Endothelial cell of umbilical vein (primary cell): ENCODE measurements around the gene ZNF226. TPM values are rescaled to one million over a fixed set of nuclear protein-coding genes. Genes with fewer than 3 reads are reported as not detected.

ENCODE experiments used
- BruUV-seq: library from RNA; stranded (reverse); fragments of 400-500 nt; replicated peaks from 2 replicates; lab custom pipeline; 2021; lab: Mats Ljungman, UMichigan
- CTCF ChIA-PET: fragments of 300-600, 350-600 bp; sonication (Branson Sonifier 250); formaldehyde crosslinking; loops from one replicate; lab custom pipeline; 2021; ENCODE audit warnings: antibody characterized with exemption, inconsistent platforms; lab: Charles Lee
- POLR2A ChIA-PET: fragments of 300-600, 350-600 bp; sonication (Branson Sonifier 250); formaldehyde crosslinking; loops from one replicate; lab custom pipeline; 2021; ENCODE audit warnings: antibody characterized with exemption, inconsistent platforms; lab: Charles Lee
- DNase-seq: peaks from one replicate; pipeline ENCODE4 v3.0.0-alpha.2; 2011; ENCODE audit warnings: low read depth, low spot score
- FAIRE-seq: peaks from 2 replicates; lab custom pipeline; 2011; peaks lifted over from hg19 to GRCh38; lab: Jason Lieb, UNC
- H2AFZ ChIP-seq: 2 replicates; pipeline ENCODE4 v1.6.0; 2012; ENCODE audit warnings: low read depth, low read length, control low read depth, inconsistent platforms
- H3K27ac ChIP-seq: 2 replicates; pipeline ENCODE4 v1.5.1; 2011; ENCODE audit warnings: low read depth, mild to moderate bottlenecking, control low read depth, low read length, moderate library complexity; ENCODE audit not compliant: insufficient read depth
- H3K27me3 ChIP-seq, 2 experiments: 2 replicates each; pipeline versions ENCODE4 v1.6.0 to v1.6.1; 2011; ENCODE audit warnings: low read length in 2 of 2, mixed read lengths in 1 of 2; ENCODE audit not compliant: control insufficient read depth in 2 of 2, insufficient read depth in 2 of 2
- H3K36me3 ChIP-seq, 2 experiments: 2 replicates in 1 of 2; 3 replicates in 1 of 2; pipeline ENCODE4 v1.5.1; 2011; ENCODE audit warnings: low read length in 2 of 2, mild to moderate bottlenecking in 1 of 2, moderate library complexity in 1 of 2; ENCODE audit not compliant: control insufficient read depth in 2 of 2, insufficient read depth in 2 of 2; ENCODE audit errors: extremely low read depth in 1 of 2
- H3K4me1 ChIP-seq: 3 replicates; pipeline ENCODE4 v1.5.1; 2011; ENCODE audit warnings: mild to moderate bottlenecking, low read length; ENCODE audit not compliant: control insufficient read depth, insufficient read depth; ENCODE audit errors: extremely low read depth
- H3K4me2 ChIP-seq: 2 replicates; pipeline ENCODE4 v1.6.1; 2011; ENCODE audit warnings: low read length, control low read depth, mixed read lengths; ENCODE audit not compliant: insufficient read depth
- H3K4me3 ChIP-seq, 3 experiments: fragments of 200-600 bp in 1 of 3; sonication (generic), shearing (Covaris generic) in 1 of 3; replicated peaks in 1 of 3; 2 replicates each; pipeline ENCODE4 v1.5.1; 2011 to 2016; ENCODE audit warnings: control low read depth in 3 of 3, low read length in 3 of 3, mild to moderate bottlenecking in 2 of 3, inconsistent platforms in 1 of 3, low read depth in 1 of 3, moderate library complexity in 1 of 3; ENCODE audit not compliant: insufficient read depth in 1 of 3
- H3K79me2 ChIP-seq: 2 replicates; pipeline ENCODE4 v1.6.0; 2012; ENCODE audit warnings: low read length, inconsistent platforms; ENCODE audit not compliant: control insufficient read depth, insufficient read depth
- H3K9ac ChIP-seq: replicated peaks from 2 replicates; pipeline ENCODE3; 2011; ENCODE audit warnings: low read length, control low read depth; ENCODE audit not compliant: insufficient read depth; ENCODE audit errors: extremely low read depth
- H3K9me1 ChIP-seq: replicated peaks from 3 replicates; pipeline ENCODE4 v1.6.0; 2011; ENCODE audit warnings: mild to moderate bottlenecking, low read length; ENCODE audit not compliant: control insufficient read depth, insufficient read depth; ENCODE audit errors: extremely low read depth
- H3K9me3 ChIP-seq: replicated peaks from 2 replicates; pipeline ENCODE4 v1.5.1; 2012; ENCODE audit warnings: low read length, inconsistent platforms; ENCODE audit not compliant: control insufficient read depth, insufficient read depth
- H4K20me1 ChIP-seq: replicated peaks from 2 replicates; pipeline ENCODE3; 2011; ENCODE audit warnings: mild to moderate bottlenecking, low read length; ENCODE audit not compliant: control insufficient read depth, insufficient read depth; ENCODE audit errors: extremely low read depth
- EZH2 ChIP-seq: IDR thresholded peaks from 2 replicates; pipeline ENCODE4 v1.6.1; 2012; ENCODE audit warnings: borderline replicate concordance, low read depth, mild to moderate bottlenecking, moderate library complexity, low read length, inconsistent platforms; ENCODE audit not compliant: severe bottlenecking
- FOS ChIP-seq: IDR thresholded peaks from 2 replicates; pipeline ENCODE4 v1.6.1; 2011; ENCODE audit warnings: mild to moderate bottlenecking, low read length, moderate library complexity, borderline replicate concordance; ENCODE audit not compliant: insufficient read depth
- GATA2 ChIP-seq: IDR thresholded peaks from 2 replicates; pipeline ENCODE4 v1.7.0; 2011; ENCODE audit warnings: low read depth, mild to moderate bottlenecking, moderate library complexity, mixed read lengths, low read length; ENCODE audit not compliant: insufficient read length, insufficient read depth
- JUN ChIP-seq: IDR thresholded peaks from 2 replicates; pipeline ENCODE4 v1.6.1; 2011; ENCODE audit warnings: borderline replicate concordance, low read depth; ENCODE audit not compliant: insufficient read length, insufficient read depth
- POLR2A ChIP-seq: IDR thresholded peaks from 2 replicates; pipeline ENCODE4 v1.6.1; 2012; ENCODE audit warnings: low read depth, mild to moderate bottlenecking, control low read depth, low read length
- POLR2AphosphoS5 ChIP-seq: IDR thresholded peaks from 2 replicates; pipeline ENCODE4 v1.6.1; 2012; ENCODE audit warnings: low read depth, mild to moderate bottlenecking, control low read depth, low read length, moderate library complexity; ENCODE audit not compliant: insufficient read depth
- dilution Hi-C: fragments of 300-500 bp; cut with MboI; formaldehyde crosslinking; loops from one replicate; pipeline ENCODE4 v1.15.0; 2019; ENCODE audit warnings: low sequenced_read_pairs; ENCODE audit not compliant: extremely low pct_ligation_motif_present
- intact Hi-C: fragments of 100-400 bp; cut with micrococcal nuclease; formaldehyde crosslinking; loops from one replicate; pipeline ENCODE4 v1.10.0; 2022
- polyA plus RNA-seq, 4 experiments: library from polyadenylated mRNA; depleted of rRNA in 3 of 4; stranded (reverse) in 3 of 4; unstranded in 1 of 4; fragments of >200 nt; gene quantifications; 2 replicates each; pipeline versions ENCODE4 v1.2.1 to v1.2.3, GENCODE V29; 2011 to 2012; ENCODE audit warnings: missing spikeins in 1 of 4
- total RNA-seq: library from RNA; stranded (reverse); gene quantifications from 2 replicates; pipeline ENCODE4 v1.2.3, GENCODE V29; 2021
- TF ChIP-seq, protein P1 (sequence below), 2 donors: IDR thresholded peaks; 1 replicate in 1 of 2; 2 replicates in 1 of 2; pipeline ENCODE4 v1.5.1; 2011; ENCODE audit warnings: low read length in 2 of 2, mild to moderate bottlenecking in 2 of 2, moderate library complexity in 2 of 2, control low read depth in 1 of 2, inconsistent platforms in 1 of 2, low read depth in 1 of 2; ENCODE audit not compliant: insufficient read depth in 1 of 2; ENCODE audit errors: extremely low read depth in 1 of 2

Gene ZNF226
- total and polyA plus RNA-seq, 2 donors (not counting 3 experiments of a cell fraction or from before 2014, with no cell fraction given) = 8.8 to 19.7 TPM

DNA sequence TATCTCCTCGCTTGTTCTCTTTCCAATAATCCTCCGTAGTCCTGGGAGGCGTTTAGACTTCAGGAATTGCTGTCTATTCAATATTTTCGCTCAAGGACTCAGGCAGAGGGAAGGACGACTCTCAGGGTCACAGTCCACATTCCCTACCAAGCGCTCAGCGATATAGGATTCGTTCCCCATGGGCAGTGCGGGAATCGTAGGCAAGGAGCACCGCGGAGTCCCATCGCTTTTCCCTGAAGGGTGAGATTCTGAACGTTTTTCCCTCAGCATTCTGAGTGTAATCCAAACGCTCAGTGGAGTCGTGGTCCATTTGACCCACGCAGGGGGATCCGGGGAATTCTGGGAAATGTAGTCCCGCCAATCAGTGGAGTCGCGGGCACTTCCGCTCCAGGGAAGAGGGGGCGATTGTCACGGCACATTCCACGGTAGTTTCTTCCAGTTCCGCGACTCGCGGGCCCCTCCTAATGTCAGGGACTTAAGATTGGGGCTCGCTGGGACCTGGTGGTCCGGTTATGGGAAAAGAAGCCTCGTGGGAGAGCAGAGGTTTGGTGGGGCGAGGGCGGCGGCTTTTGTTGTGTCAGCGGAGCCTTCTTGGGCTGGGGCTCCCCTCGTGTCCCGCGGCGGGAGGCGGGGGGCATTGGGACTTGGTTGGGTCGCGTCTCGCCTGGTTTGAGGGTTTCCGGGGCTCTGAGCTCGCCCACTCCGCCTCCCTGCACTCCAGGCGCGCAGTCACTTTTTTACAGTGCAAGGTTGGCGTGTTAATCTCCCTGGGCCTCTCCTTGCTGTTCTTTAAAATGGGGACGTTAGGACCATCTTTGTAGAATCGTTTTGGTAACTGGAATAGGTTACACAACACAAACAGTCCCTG lies 23.5 kb upstream of the ZNF226 start, which contains the start of gene ZNF234:
Gene ZNF234, plus strand, starts transcription at position 364 of the 868 bp plus-strand sequence. CDS start 3,079 bp downstream, outside the sequence.
- dilution Hi-C loops = no loop called here
- H3K4me2 ChIP-seq = peak within 1 kb of the TSS; percentile 82
- peaks cover 6% of the 10 kb centered on the region for H3K4me1 ChIP-seq
- intact Hi-C loops = loop anchor here (1.0 to 2.0 kb wide), 4 partner anchors 23 to 314 kb away; partner anchors contain the start of genes ZNF225, ZNF283 and ZNF284
- peaks cover 1 to 2% of the 10 kb centered on the region in 2 experiments for H3K36me3 ChIP-seq
- H3K9ac ChIP-seq = peak within 1 kb of the TSS; percentile 54
- no peaks in the 10 kb centered on the region for H3K27me3 ChIP-seq
- TF ChIP-seq POLR2A = peak; percentile 59
- TF ChIP-seq JUN = no peak
- TF ChIP-seq POLR2AphosphoS5 = peak; percentile 47
- no peak for TF ChIP-seq EZH2
- H3K4me3 ChIP-seq = peak within 1 kb of the TSS; percentile 64 to 71 (median 67)
- ChIA-PET POLR2A (interaction anchor here (0.5 kb wide), 1 partner anchor 99 kb away, joined by 3 read pairs; no protein-coding TSS in a partner anchor), CTCF (interaction anchor here (1.5 kb wide), 1 partner anchor 12 kb away, joined by 5 read pairs; no protein-coding TSS in a partner anchor)
- H3K9me1 ChIP-seq = no peaks in the 10 kb centered on the region
- peak within 1 kb of the TSS; percentile 67 for H2AFZ ChIP-seq
- peaks cover 7% of the 10 kb centered on the region for H3K79me2 ChIP-seq
- peak within 1 kb of the TSS; percentile 14 for H3K27ac ChIP-seq
- H3K9me3 ChIP-seq = no peaks in the 10 kb centered on the region
- FAIRE-seq = peak; percentile 74
- peak; percentile 83 for DNase-seq
- H4K20me1 ChIP-seq = no peaks in the 10 kb centered on the region
- TSS peak; percentile 54 for BruUV-seq

DNA sequence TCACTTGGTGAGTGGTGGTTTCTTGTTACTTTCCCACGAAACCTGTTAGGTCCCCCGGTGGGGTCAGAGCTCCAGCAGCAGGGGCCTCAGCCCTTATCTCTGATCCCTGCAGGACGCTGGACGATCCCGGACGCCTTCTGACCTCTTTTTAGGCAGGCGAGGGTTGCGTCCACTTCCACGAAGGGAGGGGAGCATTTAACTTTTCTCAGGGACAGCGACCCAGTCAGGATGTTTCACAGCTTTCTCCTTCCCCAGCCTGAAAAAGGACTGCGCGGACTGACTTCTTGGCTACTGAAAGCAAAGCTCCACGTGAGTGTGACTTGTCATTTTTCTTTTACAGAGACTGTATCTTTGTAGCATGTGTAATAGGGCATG lies 22.9 kb upstream of the ZNF226 start:
- Histone ChIP-seq H3K79me2 (peaks cover 7% of the 10 kb centered on the region), H4K20me1 (no peaks in the 10 kb centered on the region), H3K9me1 (no peaks in the 10 kb centered on the region), H3K4me3 (peak overlapping the region; percentile 64 to 71 (median 67)), H3K27me3 (no peaks in the 10 kb centered on the region), H3K4me2 (peak overlapping the region; percentile 82), H3K9me3 (no peaks in the 10 kb centered on the region), H3K36me3 (peaks cover 1 to 2% of the 10 kb centered on the region in 2 experiments), H3K4me1 (peaks cover 6% of the 10 kb centered on the region), H3K9ac (peak overlapping the region; percentile 54), H2AFZ (peak overlapping the region; percentile 67), H3K27ac (no peak overlapping the region)
- dilution Hi-C loops = no loop called here
- FAIRE-seq = no peak
- TF ChIP-seq JUN (no peak), EZH2 (no peak), GATA2 (no peak), FOS (no peak)
- TF ChIP-seq, protein P1, sequence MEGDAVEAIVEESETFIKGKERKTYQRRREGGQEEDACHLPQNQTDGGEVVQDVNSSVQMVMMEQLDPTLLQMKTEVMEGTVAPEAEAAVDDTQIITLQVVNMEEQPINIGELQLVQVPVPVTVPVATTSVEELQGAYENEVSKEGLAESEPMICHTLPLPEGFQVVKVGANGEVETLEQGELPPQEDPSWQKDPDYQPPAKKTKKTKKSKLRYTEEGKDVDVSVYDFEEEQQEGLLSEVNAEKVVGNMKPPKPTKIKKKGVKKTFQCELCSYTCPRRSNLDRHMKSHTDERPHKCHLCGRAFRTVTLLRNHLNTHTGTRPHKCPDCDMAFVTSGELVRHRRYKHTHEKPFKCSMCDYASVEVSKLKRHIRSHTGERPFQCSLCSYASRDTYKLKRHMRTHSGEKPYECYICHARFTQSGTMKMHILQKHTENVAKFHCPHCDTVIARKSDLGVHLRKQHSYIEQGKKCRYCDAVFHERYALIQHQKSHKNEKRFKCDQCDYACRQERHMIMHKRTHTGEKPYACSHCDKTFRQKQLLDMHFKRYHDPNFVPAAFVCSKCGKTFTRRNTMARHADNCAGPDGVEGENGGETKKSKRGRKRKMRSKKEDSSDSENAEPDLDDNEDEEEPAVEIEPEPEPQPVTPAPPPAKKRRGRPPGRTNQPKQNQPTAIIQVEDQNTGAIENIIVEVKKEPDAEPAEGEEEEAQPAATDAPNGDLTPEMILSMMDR (IDR thresholded peaks at IDR 0.05; ENCODE audit: extremely low read depth in 1 of 2, insufficient read depth in 1 of 2, low read depth in 1 of 2, low read length in 2 of 2) = no peak
- BruUV-seq = no TSS peak
- ChIA-PET POLR2A (interaction anchor here (0.5 kb wide), 1 partner anchor 98 kb away, joined by 3 read pairs; no protein-coding TSS in a partner anchor), CTCF (interaction anchor here (1.5 kb wide), 1 partner anchor 12 kb away, joined by 5 read pairs; no protein-coding TSS in a partner anchor)
- intact Hi-C loops = no loop called here
- DNase-seq = peak; percentile 36
